ENCODE measurements around the gene LRRC70. TPM values are rescaled to one million over a fixed set of nuclear protein-coding genes. Genes with fewer than 3 reads are reported as not detected.

The LRRC70 gene
- total RNA-seq, 2 experiments from 2014 or later = 0.34 to 0.40 TPM

GRCh38 chr5:62576570-62577170, 1.9 kb upstream of the LRRC70 start:
- POLR2A ChIA-PET = interaction anchor here (1.3 kb wide), 1 partner anchor 173 kb away, joined by 6 read pairs; the partner anchor contains the start of gene DIMT1
- CTCF ChIA-PET = interaction anchor here (0.8 kb wide), 1 partner anchor 116 kb away, joined by 3 read pairs; no protein-coding TSS in a partner anchor
- Mint-ChIP-seq H3K4me1 (ENCODE audit: low read depth) (peaks cover 24% of the 10 kb centered on the region), H3K36me3 (peaks cover 10% of the 10 kb centered on the region), H3K9me3 (no peaks in the 10 kb centered on the region), H3K4me3 (no peak overlapping the region), H3K27ac (peak overlapping the region; percentile 4), H3K27me3 (no peaks in the 10 kb centered on the region)
- intact Hi-C loops (cut with micrococcal nuclease) = loop anchor here (1.0 to 5.0 kb wide), 3 partner anchors 7 to 164 kb away; partner anchors contain the start of gene IPO11
- DNase-seq = peak; percentile 20

- Mint-ChIP-seq H3K36me3 (peaks cover 8% of the 10 kb centered on the region), H3K27ac (no peak overlapping the region), H3K27me3 (no peaks in the 10 kb centered on the region), H3K4me3 (no peak overlapping the region), H3K9me3 (no peaks in the 10 kb centered on the region), H3K4me1 (ENCODE audit: low read depth) (peaks cover 24% of the 10 kb centered on the region)
- CTCF ChIA-PET = interaction anchor here (1.7 kb wide), 1 partner anchor 14 kb away, joined by 6 read pairs; no protein-coding TSS in a partner anchor
- intact Hi-C loops (cut with micrococcal nuclease) = loop anchor here (1.0 to 5.0 kb wide), 3 partner anchors 8 to 165 kb away; partner anchors contain the start of gene IPO11
- POLR2A ChIA-PET = interaction anchor here (1.3 kb wide), 1 partner anchor 174 kb away, joined by 6 read pairs; the partner anchor contains the start of gene DIMT1
- DNase-seq = no peak
These were observed 1.1 kb upstream of the LRRC70 start for GRCh38 chr5:62577488-62577887.

DNA sequence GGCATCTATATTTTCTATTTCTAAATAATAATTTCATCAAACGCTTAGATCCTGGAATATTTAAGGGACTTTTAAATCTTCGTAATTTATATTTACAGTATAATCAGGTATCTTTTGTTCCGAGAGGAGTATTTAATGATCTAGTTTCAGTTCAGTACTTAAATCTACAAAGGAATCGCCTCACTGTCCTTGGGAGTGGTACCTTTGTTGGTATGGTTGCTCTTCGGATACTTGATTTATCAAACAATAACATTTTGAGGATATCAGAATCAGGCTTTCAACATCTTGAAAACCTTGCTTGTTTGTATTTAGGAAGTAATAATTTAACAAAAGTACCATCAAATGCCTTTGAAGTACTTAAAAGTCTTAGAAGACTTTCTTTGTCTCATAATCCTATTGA, 1.1 kb downstream of the LRRC70 start:
- H3K36me3 Mint-ChIP-seq = peaks cover 8% of the 10 kb centered on the region
- H3K9me3 Mint-ChIP-seq = no peaks in the 10 kb centered on the region
- intact Hi-C loops (cut with micrococcal nuclease) = loop anchor here (5.0 kb wide), 1 partner anchor 167 kb away; the partner anchor contains the start of gene IPO11
- CTCF ChIA-PET = no interaction called here
- POLR2A ChIA-PET = no interaction called here
- H3K4me1 Mint-ChIP-seq (ENCODE audit: low read depth) = peaks cover 16% of the 10 kb centered on the region
- H3K4me3 Mint-ChIP-seq = no peak overlapping the region
- DNase-seq = no peak
- H3K27ac Mint-ChIP-seq = no peak overlapping the region
- no peaks in the 10 kb centered on the region for H3K27me3 Mint-ChIP-seq

GRCh38 chr5:62581836-62582597, 3.4 kb downstream of the LRRC70 start:
- no peaks in the 10 kb centered on the region for H3K9me3 Mint-ChIP-seq
- POLR2A ChIA-PET = no interaction called here
- intact Hi-C loops (cut with micrococcal nuclease) = no loop called here
- no peaks in the 10 kb centered on the region for H3K27me3 Mint-ChIP-seq
- no peak overlapping the region for H3K4me3 Mint-ChIP-seq
- CTCF ChIA-PET = interaction anchor here (0.5 to 1.0 kb wide), 3 partner anchors 66 to 197 kb away, joined by 3 read pairs; no protein-coding TSS in a partner anchor
- H3K36me3 Mint-ChIP-seq = peaks cover 7% of the 10 kb centered on the region
- peaks cover 20% of the 10 kb centered on the region for H3K4me1 Mint-ChIP-seq (ENCODE audit: low read depth)
- no peak overlapping the region for H3K27ac Mint-ChIP-seq
- no peak for DNase-seq

DNA sequence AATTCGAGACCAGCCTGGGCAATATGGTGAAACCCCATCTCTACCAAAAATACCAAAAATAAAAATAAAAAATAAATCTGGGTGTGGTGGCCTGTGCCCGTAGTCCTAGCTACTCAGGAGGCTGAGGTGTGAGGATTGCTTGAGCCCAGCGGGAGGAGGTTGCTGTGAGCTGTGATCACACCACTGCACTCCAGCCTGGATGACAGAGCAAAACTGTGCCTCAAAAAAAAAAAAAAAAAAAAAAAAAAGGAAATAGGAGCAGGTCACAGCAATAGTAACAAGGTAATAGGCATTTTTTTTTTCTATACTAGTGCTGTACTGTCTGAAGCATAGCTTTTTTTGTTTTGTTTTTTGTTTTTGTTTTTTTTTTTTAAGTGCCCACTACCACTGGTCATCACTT, 5.8 kb downstream of the LRRC70 start:
- Mint-ChIP-seq H3K9me3 (no peaks in the 10 kb centered on the region), H3K36me3 (peaks cover 11% of the 10 kb centered on the region), H3K4me1 (ENCODE audit: low read depth) (peaks cover 14% of the 10 kb centered on the region), H3K27ac (no peak overlapping the region), H3K27me3 (no peaks in the 10 kb centered on the region), H3K4me3 (no peak overlapping the region)
- ChIA-PET CTCF (interaction anchor here (0.6 kb wide), 1 partner anchor 1022 kb away, joined by 3 read pairs; no protein-coding TSS in a partner anchor), POLR2A (no interaction called here)
- intact Hi-C loops (cut with micrococcal nuclease) = no loop called here
- no peak for DNase-seq

DNA sequence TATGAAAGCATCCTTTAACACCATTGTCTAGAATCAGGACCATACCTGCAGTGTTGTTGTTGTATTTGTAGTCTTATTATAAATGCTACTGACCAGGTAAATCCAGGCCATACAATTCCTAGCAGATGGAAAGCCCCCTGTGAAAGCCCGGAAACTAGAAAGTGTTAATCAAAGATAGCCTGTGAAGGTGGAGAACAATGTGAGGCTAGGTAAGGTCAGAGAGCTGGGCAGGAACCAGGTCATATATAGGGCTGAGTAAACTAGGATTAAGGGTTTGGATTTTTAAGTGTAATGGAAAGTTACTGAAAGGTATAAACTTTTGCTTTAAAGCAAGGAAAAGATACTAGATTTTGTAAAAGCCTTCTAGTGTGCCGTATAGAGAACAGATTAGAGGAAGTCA, 6.7 kb downstream of the LRRC70 start:
- H3K9me3 Mint-ChIP-seq = no peaks in the 10 kb centered on the region
- no peak overlapping the region for H3K27ac Mint-ChIP-seq
- H3K27me3 Mint-ChIP-seq = no peaks in the 10 kb centered on the region

DNA sequence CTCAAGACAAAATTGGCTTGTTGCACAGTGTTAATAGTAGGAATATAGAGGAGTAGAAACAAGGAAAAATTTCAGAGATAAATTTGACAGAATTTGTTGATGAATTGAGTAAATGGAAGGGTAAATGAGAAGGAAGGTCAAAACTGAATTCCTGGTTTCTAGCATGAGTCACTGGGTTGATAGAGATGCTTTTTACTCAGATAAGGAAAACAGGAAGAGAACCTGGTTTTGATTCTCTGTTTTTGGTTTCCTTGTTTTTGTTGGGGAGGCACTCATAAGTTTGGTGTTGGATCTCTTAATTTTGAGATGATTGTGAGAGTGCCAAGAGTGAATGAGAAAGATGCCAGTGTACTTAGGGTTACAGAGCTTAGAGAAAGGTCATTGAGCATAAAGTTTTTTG, 7.1 kb downstream of the LRRC70 start:
- no peak for DNase-seq
- Mint-ChIP-seq H3K9me3 (no peaks in the 10 kb centered on the region), H3K4me3 (no peak overlapping the region), H3K27me3 (no peaks in the 10 kb centered on the region), H3K27ac (no peak overlapping the region), H3K4me1 (ENCODE audit: low read depth) (peaks cover 13% of the 10 kb centered on the region), H3K36me3 (peaks cover 11% of the 10 kb centered on the region)
- intact Hi-C loops (cut with micrococcal nuclease) = no loop called here
- POLR2A ChIA-PET = no interaction called here
- CTCF ChIA-PET = interaction anchor here (0.8 to 0.9 kb wide), 2 partner anchors 125 to 361 kb away, joined by 3 to 4 read pairs; no protein-coding TSS in a partner anchor

More for the DNA sequence above, 6.7 kb downstream of the LRRC70 start:
- no peak for DNase-seq
- Mint-ChIP-seq H3K4me3 (no peak overlapping the region), H3K4me1 (ENCODE audit: low read depth) (peaks cover 14% of the 10 kb centered on the region), H3K36me3 (peaks cover 11% of the 10 kb centered on the region)
- POLR2A ChIA-PET = no interaction called here
- intact Hi-C loops (cut with micrococcal nuclease) = no loop called here
- CTCF ChIA-PET = interaction anchor here (0.8 kb wide), 1 partner anchor 361 kb away, joined by 3 read pairs; no protein-coding TSS in a partner anchor

DNA sequence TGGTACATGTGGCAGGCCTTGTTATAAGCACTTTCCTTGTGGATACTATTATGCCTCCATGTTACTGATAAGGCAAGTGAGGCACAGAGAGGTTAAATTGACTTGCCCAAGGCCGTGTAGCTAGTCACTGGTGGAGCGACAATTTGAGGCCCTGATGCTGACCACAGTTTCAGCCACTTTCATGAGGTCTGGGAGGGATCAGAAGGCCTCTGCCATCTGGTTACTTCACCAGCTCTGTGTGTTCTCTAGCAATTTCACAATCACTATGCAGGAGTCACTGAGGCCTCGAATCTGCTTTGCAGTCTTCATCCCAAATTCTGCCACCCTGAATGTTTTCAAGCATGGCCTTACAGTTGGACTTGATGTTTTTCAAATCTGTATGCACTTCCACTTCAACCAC, 9.1 kb downstream of the LRRC70 start:
- Mint-ChIP-seq H3K27ac (no peak overlapping the region), H3K27me3 (no peaks in the 10 kb centered on the region), H3K9me3 (no peaks in the 10 kb centered on the region), H3K4me1 (ENCODE audit: low read depth) (peaks cover 11% of the 10 kb centered on the region), H3K36me3 (peaks cover 21% of the 10 kb centered on the region), H3K4me3 (no peak overlapping the region)
- intact Hi-C loops (cut with micrococcal nuclease) = no loop called here
- DNase-seq = no peak
- CTCF ChIA-PET = no interaction called here
- POLR2A ChIA-PET = no interaction called here

DNA sequence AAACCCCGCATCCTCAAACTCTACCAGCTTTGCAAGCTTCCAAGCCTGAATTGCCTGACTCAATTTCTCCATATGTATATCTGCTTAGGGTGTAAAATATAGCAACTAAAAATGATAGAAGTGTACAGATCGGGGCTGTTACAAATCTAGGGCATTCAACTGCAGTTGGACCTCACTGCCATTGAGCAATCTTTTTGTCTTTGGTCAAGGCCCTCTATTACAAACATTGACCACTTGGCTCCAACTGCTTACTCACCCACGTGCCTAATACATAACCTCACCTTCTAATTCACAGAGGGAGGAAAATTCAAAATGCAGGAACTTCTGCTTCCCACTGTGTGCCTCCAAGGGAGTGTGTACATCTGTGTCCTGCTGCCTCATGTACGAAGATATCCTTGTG, 10.0 kb downstream of the LRRC70 start:
- peaks cover 25% of the 10 kb centered on the region for H3K36me3 Mint-ChIP-seq
- intact Hi-C loops (cut with micrococcal nuclease) = no loop called here
- H3K9me3 Mint-ChIP-seq = no peaks in the 10 kb centered on the region
- ChIA-PET POLR2A (no interaction called here), CTCF (no interaction called here)
- H3K4me1 Mint-ChIP-seq (ENCODE audit: low read depth) = peaks cover 11% of the 10 kb centered on the region
- no peak overlapping the region for H3K27ac Mint-ChIP-seq
- no peak overlapping the region for H3K4me3 Mint-ChIP-seq
- H3K27me3 Mint-ChIP-seq = no peaks in the 10 kb centered on the region
- no peak for DNase-seq

GRCh38 chr5:62589504-62589903, 10.9 kb downstream of the LRRC70 start:
- Mint-ChIP-seq H3K27ac (no peak overlapping the region), H3K27me3 (no peaks in the 10 kb centered on the region), H3K9me3 (no peaks in the 10 kb centered on the region), H3K4me1 (ENCODE audit: low read depth) (peaks cover 11% of the 10 kb centered on the region), H3K4me3 (no peak overlapping the region), H3K36me3 (peaks cover 25% of the 10 kb centered on the region)
- intact Hi-C loops (cut with micrococcal nuclease) = no loop called here
- ChIA-PET CTCF (interaction anchor here (0.9 kb wide), 1 partner anchor 146 kb away, joined by 3 read pairs; no protein-coding TSS in a partner anchor), POLR2A (no interaction called here)
- DNase-seq = no peak

DNA sequence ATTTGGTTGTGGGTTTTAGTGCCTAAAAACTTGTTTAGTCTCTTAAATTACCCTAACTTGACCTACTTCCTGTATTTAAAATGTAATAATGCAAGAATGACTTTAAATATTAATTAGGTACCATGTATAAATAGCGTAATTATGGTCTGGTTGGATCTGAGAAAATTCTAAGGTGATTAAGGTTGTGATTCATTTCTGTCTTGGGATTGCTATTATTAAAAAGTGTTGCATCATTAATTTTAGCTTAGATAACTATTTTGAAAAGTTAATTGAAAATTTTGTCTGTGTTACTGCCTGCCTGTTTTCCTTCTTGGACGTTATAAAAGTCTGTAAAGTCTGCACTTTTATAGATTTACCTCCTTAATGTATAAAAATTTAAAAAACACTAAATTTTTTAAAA, 11.8 kb downstream of the LRRC70 start:
- intact Hi-C loops (cut with micrococcal nuclease) = no loop called here
- POLR2A ChIA-PET = no interaction called here
- Mint-ChIP-seq H3K9me3 (no peaks in the 10 kb centered on the region), H3K4me3 (no peak overlapping the region), H3K27me3 (no peaks in the 10 kb centered on the region), H3K4me1 (ENCODE audit: low read depth) (peaks cover 5% of the 10 kb centered on the region), H3K27ac (no peak overlapping the region), H3K36me3 (peaks cover 25% of the 10 kb centered on the region)
- CTCF ChIA-PET = interaction anchor here (0.9 kb wide), 1 partner anchor 147 kb away, joined by 3 read pairs; no protein-coding TSS in a partner anchor
- DNase-seq = no peak

DNA sequence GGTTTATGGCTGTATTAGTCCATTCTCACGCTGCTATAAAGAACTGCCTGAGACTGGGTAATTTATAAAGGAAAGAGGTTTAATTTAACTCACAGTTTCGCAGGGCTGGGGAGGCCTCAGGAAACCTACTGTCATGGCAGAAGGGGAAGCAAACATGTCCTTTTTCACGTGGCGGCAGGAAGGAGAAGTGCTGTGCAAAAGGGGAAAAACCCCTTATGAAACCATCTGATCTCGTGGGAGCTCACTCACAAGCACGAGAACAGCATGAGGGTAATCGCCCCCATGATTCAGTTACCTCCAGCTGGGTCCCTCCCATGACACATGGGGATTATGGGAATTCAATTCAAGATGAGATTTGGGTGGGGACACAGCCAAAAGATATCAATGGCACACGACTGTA, 13.9 kb downstream of the LRRC70 start:
- no peaks in the 10 kb centered on the region for H3K27me3 Mint-ChIP-seq
- no peak overlapping the region for H3K27ac Mint-ChIP-seq
- ChIA-PET POLR2A (no interaction called here), CTCF (no interaction called here)
- H3K9me3 Mint-ChIP-seq = no peaks in the 10 kb centered on the region
- no peak overlapping the region for H3K4me3 Mint-ChIP-seq
- no peak for DNase-seq
- intact Hi-C loops (cut with micrococcal nuclease) = no loop called here
- no peaks in the 10 kb centered on the region for H3K4me1 Mint-ChIP-seq (ENCODE audit: low read depth)
- peaks cover 19% of the 10 kb centered on the region for H3K36me3 Mint-ChIP-seq
